H1 (cell line): ENCODE measurements around the gene GGT7. TPM values are rescaled to one million over a fixed set of nuclear protein-coding genes. Genes with fewer than 3 reads are reported as not detected.

Experiments
- CTCF ChIA-PET: fragments of 300-600 bp; sonication (Branson Sonifier 250); formaldehyde crosslinking; loops from one replicate; lab custom pipeline; 2021; ENCODE audit not compliant: partially characterized antibody; lab: Charles Lee
- POLR2A ChIA-PET: fragments of 300-600 bp; sonication (Branson Sonifier 250); formaldehyde crosslinking; loops from one replicate; lab custom pipeline; 2021; ENCODE audit warnings: inconsistent platforms; ENCODE audit not compliant: partially characterized antibody; lab: Charles Lee
- DNase-seq, 2 experiments: peaks; one replicate each; pipeline versions ENCODE4 v3.0.0 to v3.0.0-alpha.2; 2010 to 2022; ENCODE audit warnings: low spot score in 2 of 2, low read depth in 1 of 2, mixed read lengths in 1 of 2
- FAIRE-seq: peaks from 2 replicates; lab custom pipeline; 2011; peaks lifted over from hg19 to GRCh38; lab: Jason Lieb, UNC
- H2AFZ ChIP-seq: 2 replicates; pipeline ENCODE4 v1.8.1; 2012; ENCODE audit warnings: low read length, inconsistent platforms
- H2AK5ac ChIP-seq: 2 replicates; pipeline ENCODE4 v1.6.1; 2013; ENCODE audit warnings: low read depth, low read length
- H2BK120ac ChIP-seq: replicated peaks from 2 replicates; pipeline ENCODE3; 2013; ENCODE audit warnings: low read depth, low read length, inconsistent platforms
- H2BK12ac ChIP-seq: 2 replicates; pipeline ENCODE4 v1.6.1; 2013; ENCODE audit warnings: low read depth, low read length
- H2BK15ac ChIP-seq: 2 replicates; pipeline ENCODE4 v1.6.1; 2013; ENCODE audit warnings: low read length
- H2BK20ac ChIP-seq: 2 replicates; pipeline ENCODE4 v1.6.1; 2013; ENCODE audit warnings: low read length
- H2BK5ac ChIP-seq: 2 replicates; pipeline ENCODE4 v1.6.1; 2013; ENCODE audit warnings: low read depth, low read length
- H3K14ac ChIP-seq: 2 replicates; pipeline ENCODE4 v1.6.1; 2013; ENCODE audit warnings: inconsistent platforms; ENCODE audit not compliant: insufficient read length
- H3K18ac ChIP-seq: 2 replicates; pipeline ENCODE4 v1.6.1; 2013; ENCODE audit warnings: low read length; ENCODE audit errors: extremely low read depth
- H3K23ac ChIP-seq: 2 replicates; pipeline ENCODE4 v1.6.1; 2013; ENCODE audit warnings: inconsistent platforms; ENCODE audit not compliant: insufficient read length
- H3K23me2 ChIP-seq: 2 replicates; pipeline ENCODE4 v1.6.1; 2013; ENCODE audit warnings: low read depth, low read length
- H3K27ac ChIP-seq: 2 replicates; pipeline ENCODE4 v1.6.1; 2011; ENCODE audit warnings: low read depth, low read length, inconsistent platforms
- H3K27me3 ChIP-seq, 4 experiments: replicated peaks in 1 of 4; 1 replicate in 1 of 4; 2 replicates in 3 of 4; pipeline versions ENCODE4 v1.6.1 to v1.8.1; 2011 to 2013; ENCODE audit warnings: low read length in 3 of 4, mild to moderate bottlenecking in 3 of 4, inconsistent platforms in 2 of 4, mixed read lengths in 2 of 4, moderate library complexity in 1 of 4; ENCODE audit not compliant: control insufficient read depth in 3 of 4, insufficient read depth in 3 of 4; ENCODE audit errors: extremely low read depth in 1 of 4
- H3K36me3 ChIP-seq, 4 experiments: 2 replicates each; pipeline versions ENCODE4 v1.6.1 to v1.8.1; 2011 to 2013; ENCODE audit warnings: mild to moderate bottlenecking in 4 of 4, low read length in 3 of 4, moderate library complexity in 2 of 4, control low read depth in 1 of 4, inconsistent platforms in 1 of 4; ENCODE audit not compliant: insufficient read depth in 4 of 4, control insufficient read depth in 2 of 4
- H3K4ac ChIP-seq: replicated peaks from 2 replicates; pipeline ENCODE3; 2013; ENCODE audit warnings: low read length, low read depth, mixed read lengths, inconsistent platforms; ENCODE audit not compliant: insufficient read length
- H3K4me1 ChIP-seq, 4 experiments: replicated peaks in 1 of 4; 1 replicate in 1 of 4; 2 replicates in 3 of 4; pipeline versions ENCODE4 v1.6.1 to v1.8.1; 2011 to 2013; ENCODE audit warnings: low read length in 3 of 4, inconsistent platforms in 2 of 4, mixed read lengths in 1 of 4; ENCODE audit not compliant: insufficient read depth in 4 of 4, control insufficient read depth in 3 of 4
- H3K4me2 ChIP-seq, 2 experiments: 2 replicates each; pipeline versions ENCODE4 v1.6.1 to v1.8.1; 2011 to 2013; ENCODE audit warnings: low read depth in 2 of 2, low read length in 2 of 2, control low read depth in 1 of 2, inconsistent platforms in 1 of 2, mild to moderate bottlenecking in 1 of 2; ENCODE audit not compliant: insufficient read depth in 1 of 2
- H3K4me3 ChIP-seq, 4 experiments: fragments of 200-600, 300-600 bp in 1 of 4; sonication (generic), shearing (Covaris generic), sonication (Bioruptor Twin) in 1 of 4; 2 replicates each; pipeline versions ENCODE4 v1.5.1 to v1.8.1; 2011 to 2016; ENCODE audit warnings: low read length in 4 of 4, low read depth in 3 of 4, control low read depth in 2 of 4, inconsistent platforms in 2 of 4, mild to moderate bottlenecking in 2 of 4, mixed read lengths in 1 of 4, moderate library complexity in 1 of 4; ENCODE audit not compliant: insufficient read depth in 2 of 4; ENCODE audit errors: extremely low read depth in 1 of 4
- H3K56ac ChIP-seq: replicated peaks from 2 replicates; pipeline ENCODE3; 2013; ENCODE audit warnings: low read depth, mild to moderate bottlenecking, mixed read lengths, low read length, inconsistent platforms; ENCODE audit not compliant: insufficient read length
- H3K79me1 ChIP-seq: 2 replicates; pipeline ENCODE4 v1.6.1; 2013; ENCODE audit warnings: low read depth, low read length, control low read depth
- H3K79me2 ChIP-seq, 2 experiments: 2 replicates each; pipeline versions ENCODE4 v1.6.1 to v1.8.1; 2012 to 2013; ENCODE audit warnings: low read length in 2 of 2, mild to moderate bottlenecking in 2 of 2, inconsistent platforms in 1 of 2; ENCODE audit not compliant: insufficient read depth in 2 of 2, control insufficient read depth in 1 of 2
- H3K9ac ChIP-seq, 4 experiments: replicated peaks in 1 of 4; 1 replicate in 1 of 4; 2 replicates in 3 of 4; pipeline versions ENCODE4 v1.6.1 to v1.8.1; 2011 to 2013; ENCODE audit warnings: low read depth in 3 of 4, low read length in 3 of 4, control low read depth in 2 of 4, mild to moderate bottlenecking in 2 of 4, moderate library complexity in 2 of 4, inconsistent platforms in 1 of 4; ENCODE audit errors: extremely low read depth in 1 of 4
- H3K9me3 ChIP-seq, 2 experiments: 2 replicates each; pipeline versions ENCODE4 v1.6.1 to v1.8.1; 2012 to 2013; ENCODE audit warnings: mild to moderate bottlenecking in 2 of 2, moderate library complexity in 2 of 2, control low read depth in 1 of 2, inconsistent platforms in 1 of 2, low read depth in 1 of 2, low read length in 1 of 2, mixed read lengths in 1 of 2; ENCODE audit not compliant: insufficient read depth in 2 of 2
- H4K20me1 ChIP-seq, 2 experiments: replicated peaks in 1 of 2; 2 replicates each; pipeline versions ENCODE3 to v1.8.1; 2011 to 2013; ENCODE audit warnings: inconsistent platforms in 2 of 2, low read length in 2 of 2, mild to moderate bottlenecking in 1 of 2; ENCODE audit not compliant: insufficient read depth in 2 of 2, control insufficient read depth in 1 of 2
- H4K5ac ChIP-seq: 2 replicates; pipeline ENCODE4 v1.6.1; 2013; ENCODE audit warnings: low read length, low read depth, mixed read lengths, inconsistent platforms; ENCODE audit not compliant: insufficient read length
- H4K8ac ChIP-seq: 2 replicates; pipeline ENCODE4 v1.8.0; 2013; ENCODE audit warnings: mild to moderate bottlenecking, moderate library complexity, low read length, inconsistent platforms; ENCODE audit not compliant: insufficient read depth; ENCODE audit errors: extremely low read depth
- H4K91ac ChIP-seq: replicated peaks from 2 replicates; pipeline ENCODE3; 2013; ENCODE audit warnings: low read length, mixed read lengths, inconsistent platforms; ENCODE audit not compliant: insufficient read length
- CEBPB ChIP-seq: IDR thresholded peaks from 2 replicates; pipeline ENCODE4 v1.6.1; 2012; ENCODE audit warnings: low read depth, low read length
- CHD1 ChIP-seq: IDR thresholded peaks from 2 replicates; pipeline ENCODE4 v1.6.1; 2012; ENCODE audit warnings: low read depth, low read length, improper control_type of control experiment
- CHD2 ChIP-seq: IDR thresholded peaks from 2 replicates; pipeline ENCODE4 v1.6.1; 2012; ENCODE audit warnings: low read length, improper control_type of control experiment
- EGR1 ChIP-seq: IDR thresholded peaks from 2 replicates; pipeline ENCODE4 v1.6.1; 2011; ENCODE audit warnings: low read depth, low read length, borderline replicate concordance
- FOSL1 ChIP-seq: IDR thresholded peaks from 2 replicates; pipeline ENCODE4 v1.6.1; 2011; ENCODE audit warnings: mild to moderate bottlenecking, low read depth, low read length, moderate library complexity; ENCODE audit not compliant: insufficient read depth
- GTF2F1 ChIP-seq: IDR thresholded peaks from 2 replicates; pipeline ENCODE4 v1.6.1; 2012; ENCODE audit warnings: low read depth, low read length, improper control_type of control experiment, borderline replicate concordance
- HDAC6 ChIP-seq: IDR thresholded peaks from one replicate; pipeline ENCODE4 v1.7.1; 2012; ENCODE audit warnings: low read depth, mild to moderate bottlenecking, inconsistent platforms, low read length, moderate library complexity
- KDM1A ChIP-seq: fragments of 200-600, 300-600 bp; sonication (generic); IDR thresholded peaks from 2 replicates; pipeline ENCODE4 v1.7.1; 2016; ENCODE audit warnings: mild to moderate bottlenecking, low read length, borderline replicate concordance
- KDM5A ChIP-seq: fragments of 200-600 bp; IDR thresholded peaks from 2 replicates; pipeline ENCODE4 v1.7.1; 2012; ENCODE audit warnings: mild to moderate bottlenecking, low read length, inconsistent platforms, mixed read lengths
- RAD21 ChIP-seq, 2 experiments: IDR thresholded peaks in 1 of 2; conservative IDR thresholded peaks in 1 of 2; 2 replicates each; pipeline ENCODE4 v1.6.1; 2011; ENCODE audit warnings: low read depth in 2 of 2, low read length in 2 of 2, improper control_type of control experiment in 1 of 2, inconsistent platforms in 1 of 2, mild to moderate bottlenecking in 1 of 2, moderate library complexity in 1 of 2
- SP1 ChIP-seq: IDR thresholded peaks from 2 replicates; pipeline ENCODE4 v1.6.1; 2011; ENCODE audit warnings: low read depth, low read length
- SRF ChIP-seq: IDR thresholded peaks from 2 replicates; pipeline ENCODE4 v1.6.1; 2011; ENCODE audit warnings: mild to moderate bottlenecking, low read depth, low read length, moderate library complexity
- ZNF274 ChIP-seq: IDR thresholded peaks from 2 replicates; pipeline ENCODE4 v1.7.0; 2012; ENCODE audit warnings: low read length, borderline replicate concordance; ENCODE audit errors: extremely low read depth
- WGBS, 2 experiments: shearing (Covaris generic) in 1 of 2; methylation state at CpG; one replicate each; pipeline versions ENCODE4 v1.1.6 to v1.1.7; 2013 to 2015; ENCODE audit warnings: low lambda C conversion rate in 2 of 2, mixed read lengths in 2 of 2, inconsistent platforms in 1 of 2, low coverage in 1 of 2, missing lambda C conversion rate in 1 of 2; ENCODE audit not compliant: insufficient replicate concordance in 2 of 2, insufficient coverage in 1 of 2, insufficient read length in 1 of 2; ENCODE audit errors: extremely low coverage in 1 of 2, missing lambda C conversion rate in 1 of 2; 5-methylcytosine and 5-hydroxymethylcytosine counted together
- polyA plus RNA-seq, 7 experiments: library from polyadenylated mRNA; depleted of rRNA in 3 of 7; stranded (reverse) in 5 of 7; unstranded in 2 of 7; fragments of >200 nt in 5 of 7; fragments of 200-250 nt in 2 of 7; gene quantifications; 1 replicate in 5 of 7; 2 replicates in 1 of 7; 4 replicates in 1 of 7; pipeline versions ENCODE4 v1.2.1 to v1.2.3, GENCODE V29; 2011 to 2013; ENCODE audit warnings: missing spikeins in 2 of 7, mixed read lengths in 2 of 7
- total RNA-seq: library from RNA; stranded (reverse); fragmentation: NEBNext Ultra II Directional; extraction: Animal tissue kit (Norgen Biotek cat#: 25700); gene quantifications from 2 replicates; pipeline ENCODE4 v1.2.1, GENCODE V29; 2021
- TF ChIP-seq, protein P1 (sequence below): IDR thresholded peaks from 2 replicates; pipeline ENCODE4 v1.6.1; 2012; ENCODE audit warnings: low read length, inconsistent platforms

GGT7 gene
- total and polyA plus RNA-seq, 2 of the 8 experiments (the other 6 are each of a cell fraction or from before 2014, with no cell fraction given) = 20.2 to 25.5 TPM

DNA sequence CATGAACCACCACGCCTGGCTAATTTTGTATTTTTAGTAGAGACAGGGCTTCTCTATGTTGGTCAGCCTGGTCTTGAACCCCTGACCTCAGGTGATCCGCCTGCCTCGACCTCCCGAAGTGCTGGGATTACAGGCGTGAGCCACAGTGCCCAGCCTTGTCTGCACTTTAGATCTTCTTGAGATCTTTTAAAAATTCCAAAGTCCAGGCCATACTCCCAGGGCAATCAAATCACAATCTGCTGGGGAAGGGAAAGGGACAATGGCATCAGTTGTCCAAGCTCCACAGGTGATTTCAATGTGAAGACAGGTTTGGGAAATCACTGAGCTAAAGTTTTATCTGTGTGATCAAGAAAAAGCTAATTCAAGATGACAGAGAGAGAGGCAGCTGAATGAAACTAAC is 64.1 kb downstream of the GGT7 start:
- H3K4me3 ChIP-seq = no peak overlapping the region
- no peaks in the 10 kb centered on the region; a peak in 1 of 4 replicates for H3K79me2 ChIP-seq
- H2BK5ac ChIP-seq = no peak overlapping the region
- no peak for TF ChIP-seq SP1
- no peak for TF ChIP-seq RAD21 (IDR thresholded peaks at IDR 0.05 in 1 of 2, conservative IDR thresholded peaks at IDR 0.05 in 1 of 2; ENCODE audit: low read depth in 2 of 2, low read length in 2 of 2)
- no peak for TF ChIP-seq KDM5A
- no peak for TF ChIP-seq KDM1A
- TF ChIP-seq, protein P1, sequence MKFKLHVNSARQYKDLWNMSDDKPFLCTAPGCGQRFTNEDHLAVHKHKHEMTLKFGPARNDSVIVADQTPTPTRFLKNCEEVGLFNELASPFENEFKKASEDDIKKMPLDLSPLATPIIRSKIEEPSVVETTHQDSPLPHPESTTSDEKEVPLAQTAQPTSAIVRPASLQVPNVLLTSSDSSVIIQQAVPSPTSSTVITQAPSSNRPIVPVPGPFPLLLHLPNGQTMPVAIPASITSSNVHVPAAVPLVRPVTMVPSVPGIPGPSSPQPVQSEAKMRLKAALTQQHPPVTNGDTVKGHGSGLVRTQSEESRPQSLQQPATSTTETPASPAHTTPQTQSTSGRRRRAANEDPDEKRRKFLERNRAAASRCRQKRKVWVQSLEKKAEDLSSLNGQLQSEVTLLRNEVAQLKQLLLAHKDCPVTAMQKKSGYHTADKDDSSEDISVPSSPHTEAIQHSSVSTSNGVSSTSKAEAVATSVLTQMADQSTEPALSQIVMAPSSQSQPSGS = no peak
- TF ChIP-seq CHD1 = no peak
- no peak for TF ChIP-seq EGR1
- no peak for TF ChIP-seq CHD2
- no peak for TF ChIP-seq FOSL1
- no peak for TF ChIP-seq HDAC6
- TF ChIP-seq GTF2F1 = no peak
- TF ChIP-seq CEBPB = no peak
- no peak for TF ChIP-seq SRF
- TF ChIP-seq ZNF274 = no peak
- FAIRE-seq = no peak
- H3K79me1 ChIP-seq = no peaks in the 10 kb centered on the region
- no peaks in the 10 kb centered on the region for H3K9me3 ChIP-seq
- POLR2A ChIA-PET = no interaction called here
- H3K18ac ChIP-seq = no peak overlapping the region
- 96% methylated on average over 5 of the region's 5 CpGs; no CpG with 5 or more reads in 1 of the 2 experiments for whole genome bisulfite sequencing, 2 experiments
- H2BK120ac ChIP-seq = no peak overlapping the region
- H2BK12ac ChIP-seq = no peak overlapping the region
- no peak overlapping the region for H4K91ac ChIP-seq
- H3K4me2 ChIP-seq = no peak overlapping the region
- no peak overlapping the region for H2BK20ac ChIP-seq
- no peak overlapping the region for H3K27ac ChIP-seq
- no peaks in the 10 kb centered on the region for H3K27me3 ChIP-seq
- no peak overlapping the region for H3K9ac ChIP-seq
- CTCF ChIA-PET = no interaction called here
- H2BK15ac ChIP-seq = no peak overlapping the region
- H3K4me1 ChIP-seq = no peaks in the 10 kb centered on the region
- no peak overlapping the region for H3K4ac ChIP-seq
- no peak overlapping the region for H3K23ac ChIP-seq
- no peak overlapping the region for H2AFZ ChIP-seq
- H3K14ac ChIP-seq = no peak overlapping the region
- no peaks in the 10 kb centered on the region for H3K36me3 ChIP-seq
- no peak overlapping the region for H2AK5ac ChIP-seq
- no peak overlapping the region for H4K5ac ChIP-seq
- no peak overlapping the region for H4K8ac ChIP-seq
- no peak for DNase-seq
- H3K23me2 ChIP-seq = no peaks in the 10 kb centered on the region
- H3K56ac ChIP-seq = no peak overlapping the region
- no peaks in the 10 kb centered on the region for H4K20me1 ChIP-seq
